ENCODE results near the gene RBBP6.
A peak's percentile ranks its signal among the peaks of the same experiment; 100 is the strongest.

DNA sequence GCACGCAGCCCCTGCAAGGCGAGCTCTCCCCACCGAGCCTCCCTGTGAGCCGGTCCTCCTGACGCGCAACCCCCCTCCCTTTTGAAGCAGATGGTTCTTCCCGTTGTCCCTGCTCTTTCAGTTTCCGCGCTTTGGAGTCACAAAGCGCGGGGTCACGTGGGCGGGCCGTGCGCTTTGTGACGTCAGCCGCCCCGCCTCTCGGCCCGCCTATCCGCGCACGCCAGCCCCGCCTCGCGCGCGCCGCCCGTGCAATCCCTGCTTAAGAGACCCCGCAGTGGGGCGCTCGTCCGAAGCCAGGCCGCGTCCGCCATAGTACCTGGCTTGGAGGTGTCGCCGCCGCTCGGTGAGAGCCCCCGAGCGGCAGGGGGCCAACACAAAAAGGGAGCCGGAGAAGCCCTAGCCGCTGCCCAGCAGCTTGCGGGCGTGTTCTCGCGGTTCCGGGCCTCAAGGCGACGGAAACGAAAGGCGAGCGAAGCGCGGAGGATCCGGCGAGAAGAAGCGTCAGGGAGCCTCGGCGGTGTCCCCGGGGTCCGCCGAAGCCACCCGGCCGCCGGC is at the start of gene RBBP6:
- TF ChIP-seq, protein P1, sequence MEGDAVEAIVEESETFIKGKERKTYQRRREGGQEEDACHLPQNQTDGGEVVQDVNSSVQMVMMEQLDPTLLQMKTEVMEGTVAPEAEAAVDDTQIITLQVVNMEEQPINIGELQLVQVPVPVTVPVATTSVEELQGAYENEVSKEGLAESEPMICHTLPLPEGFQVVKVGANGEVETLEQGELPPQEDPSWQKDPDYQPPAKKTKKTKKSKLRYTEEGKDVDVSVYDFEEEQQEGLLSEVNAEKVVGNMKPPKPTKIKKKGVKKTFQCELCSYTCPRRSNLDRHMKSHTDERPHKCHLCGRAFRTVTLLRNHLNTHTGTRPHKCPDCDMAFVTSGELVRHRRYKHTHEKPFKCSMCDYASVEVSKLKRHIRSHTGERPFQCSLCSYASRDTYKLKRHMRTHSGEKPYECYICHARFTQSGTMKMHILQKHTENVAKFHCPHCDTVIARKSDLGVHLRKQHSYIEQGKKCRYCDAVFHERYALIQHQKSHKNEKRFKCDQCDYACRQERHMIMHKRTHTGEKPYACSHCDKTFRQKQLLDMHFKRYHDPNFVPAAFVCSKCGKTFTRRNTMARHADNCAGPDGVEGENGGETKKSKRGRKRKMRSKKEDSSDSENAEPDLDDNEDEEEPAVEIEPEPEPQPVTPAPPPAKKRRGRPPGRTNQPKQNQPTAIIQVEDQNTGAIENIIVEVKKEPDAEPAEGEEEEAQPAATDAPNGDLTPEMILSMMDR (IDR thresholded peaks at IDR 0.05), result peak in 4 of 5 experiments; percentile 16 to 77 (median 53)
- TF ChIP-seq POLR2A (IDR thresholded peaks at IDR 0.05), result peak; percentile 99 to 100
- peak; percentile 93 to 100 for TF ChIP-seq EP300 (IDR thresholded peaks at IDR 0.05)

Measured in tibial nerve (tissue), 4 donors.